Measurements from ENCODE around the gene PPP2R3B.

GRCh38 chrX:397575-397974, 10.9 kb upstream of the PPP2R3B start:
- TF ChIP-seq, protein P1, sequence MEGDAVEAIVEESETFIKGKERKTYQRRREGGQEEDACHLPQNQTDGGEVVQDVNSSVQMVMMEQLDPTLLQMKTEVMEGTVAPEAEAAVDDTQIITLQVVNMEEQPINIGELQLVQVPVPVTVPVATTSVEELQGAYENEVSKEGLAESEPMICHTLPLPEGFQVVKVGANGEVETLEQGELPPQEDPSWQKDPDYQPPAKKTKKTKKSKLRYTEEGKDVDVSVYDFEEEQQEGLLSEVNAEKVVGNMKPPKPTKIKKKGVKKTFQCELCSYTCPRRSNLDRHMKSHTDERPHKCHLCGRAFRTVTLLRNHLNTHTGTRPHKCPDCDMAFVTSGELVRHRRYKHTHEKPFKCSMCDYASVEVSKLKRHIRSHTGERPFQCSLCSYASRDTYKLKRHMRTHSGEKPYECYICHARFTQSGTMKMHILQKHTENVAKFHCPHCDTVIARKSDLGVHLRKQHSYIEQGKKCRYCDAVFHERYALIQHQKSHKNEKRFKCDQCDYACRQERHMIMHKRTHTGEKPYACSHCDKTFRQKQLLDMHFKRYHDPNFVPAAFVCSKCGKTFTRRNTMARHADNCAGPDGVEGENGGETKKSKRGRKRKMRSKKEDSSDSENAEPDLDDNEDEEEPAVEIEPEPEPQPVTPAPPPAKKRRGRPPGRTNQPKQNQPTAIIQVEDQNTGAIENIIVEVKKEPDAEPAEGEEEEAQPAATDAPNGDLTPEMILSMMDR (IDR thresholded peaks at IDR 0.05), result no peak
- TF ChIP-seq EZH2 (IDR thresholded peaks at IDR 0.05; ENCODE audit: borderline replicate concordance, insufficient read depth, low read depth, low read length, poor library complexity, severe bottlenecking), result no peak
